Camera-type eye (tissue), 1 donor: ENCODE measurements around the gene STOX1. TPM values are rescaled to one million over a fixed set of nuclear protein-coding genes. Genes with fewer than 3 reads are reported as not detected.

ENCODE experiments used
- total RNA-seq: library from RNA; depleted of rRNA; stranded (reverse); fragments of >200 nt; gene quantifications from one replicate; pipeline ENCODE4 v1.2.3, GENCODE V29; 2014

The STOX1 gene, protein sequence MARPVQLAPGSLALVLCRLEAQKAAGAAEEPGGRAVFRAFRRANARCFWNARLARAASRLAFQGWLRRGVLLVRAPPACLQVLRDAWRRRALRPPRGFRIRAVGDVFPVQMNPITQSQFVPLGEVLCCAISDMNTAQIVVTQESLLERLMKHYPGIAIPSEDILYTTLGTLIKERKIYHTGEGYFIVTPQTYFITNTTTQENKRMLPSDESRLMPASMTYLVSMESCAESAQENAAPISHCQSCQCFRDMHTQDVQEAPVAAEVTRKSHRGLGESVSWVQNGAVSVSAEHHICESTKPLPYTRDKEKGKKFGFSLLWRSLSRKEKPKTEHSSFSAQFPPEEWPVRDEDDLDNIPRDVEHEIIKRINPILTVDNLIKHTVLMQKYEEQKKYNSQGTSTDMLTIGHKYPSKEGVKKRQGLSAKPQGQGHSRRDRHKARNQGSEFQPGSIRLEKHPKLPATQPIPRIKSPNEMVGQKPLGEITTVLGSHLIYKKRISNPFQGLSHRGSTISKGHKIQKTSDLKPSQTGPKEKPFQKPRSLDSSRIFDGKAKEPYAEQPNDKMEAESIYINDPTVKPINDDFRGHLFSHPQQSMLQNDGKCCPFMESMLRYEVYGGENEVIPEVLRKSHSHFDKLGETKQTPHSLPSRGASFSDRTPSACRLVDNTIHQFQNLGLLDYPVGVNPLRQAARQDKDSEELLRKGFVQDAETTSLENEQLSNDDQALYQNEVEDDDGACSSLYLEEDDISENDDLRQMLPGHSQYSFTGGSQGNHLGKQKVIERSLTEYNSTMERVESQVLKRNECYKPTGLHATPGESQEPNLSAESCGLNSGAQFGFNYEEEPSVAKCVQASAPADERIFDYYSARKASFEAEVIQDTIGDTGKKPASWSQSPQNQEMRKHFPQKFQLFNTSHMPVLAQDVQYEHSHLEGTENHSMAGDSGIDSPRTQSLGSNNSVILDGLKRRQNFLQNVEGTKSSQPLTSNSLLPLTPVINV
- 7.4 TPM for total RNA-seq

DNA sequence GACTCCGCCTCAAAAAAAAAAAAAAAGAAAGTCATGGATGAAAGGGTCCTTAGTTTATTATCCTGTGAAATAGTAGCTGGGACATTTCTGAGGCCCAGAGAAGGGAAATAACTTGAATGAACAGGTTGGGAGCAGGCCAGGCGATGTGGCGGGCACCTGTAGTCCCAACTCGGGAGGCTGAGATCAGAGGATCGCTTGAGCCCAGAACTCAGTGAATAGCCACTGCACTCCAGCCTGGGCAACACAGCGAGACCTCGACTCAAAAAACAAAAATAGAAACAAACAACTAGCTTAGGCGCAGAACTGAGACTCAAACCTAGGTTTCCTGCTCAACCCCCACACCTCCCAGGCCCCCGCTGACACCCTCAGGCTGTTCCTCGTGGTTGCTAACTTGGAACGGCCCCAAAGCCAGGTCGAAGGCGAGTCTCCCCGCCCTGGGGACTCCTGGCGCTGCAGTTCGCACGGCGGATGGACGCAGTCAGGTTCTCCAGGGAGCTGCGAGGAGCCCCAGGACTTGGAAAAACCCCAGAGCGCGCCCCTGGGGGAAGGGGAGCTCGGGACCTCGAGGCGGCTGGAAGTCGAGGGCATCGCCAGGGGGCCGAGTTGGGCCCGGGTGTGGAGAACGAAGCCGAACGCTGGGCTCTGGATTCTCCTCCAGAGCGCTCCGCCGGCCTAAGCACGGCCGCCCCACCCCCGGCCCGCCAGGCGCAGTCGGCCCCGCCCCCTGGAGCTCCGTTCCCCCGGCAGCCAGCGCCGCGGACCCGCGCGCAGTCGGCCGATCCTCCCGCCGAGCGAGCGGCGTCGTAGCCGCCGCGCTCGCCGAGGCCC is at the start of gene STOX1:
TSS of gene STOX1 (plus strand) at position 768 of the 828 bp plus-strand sequence. CDS start 93 bp downstream, outside the sequence.

DNA sequence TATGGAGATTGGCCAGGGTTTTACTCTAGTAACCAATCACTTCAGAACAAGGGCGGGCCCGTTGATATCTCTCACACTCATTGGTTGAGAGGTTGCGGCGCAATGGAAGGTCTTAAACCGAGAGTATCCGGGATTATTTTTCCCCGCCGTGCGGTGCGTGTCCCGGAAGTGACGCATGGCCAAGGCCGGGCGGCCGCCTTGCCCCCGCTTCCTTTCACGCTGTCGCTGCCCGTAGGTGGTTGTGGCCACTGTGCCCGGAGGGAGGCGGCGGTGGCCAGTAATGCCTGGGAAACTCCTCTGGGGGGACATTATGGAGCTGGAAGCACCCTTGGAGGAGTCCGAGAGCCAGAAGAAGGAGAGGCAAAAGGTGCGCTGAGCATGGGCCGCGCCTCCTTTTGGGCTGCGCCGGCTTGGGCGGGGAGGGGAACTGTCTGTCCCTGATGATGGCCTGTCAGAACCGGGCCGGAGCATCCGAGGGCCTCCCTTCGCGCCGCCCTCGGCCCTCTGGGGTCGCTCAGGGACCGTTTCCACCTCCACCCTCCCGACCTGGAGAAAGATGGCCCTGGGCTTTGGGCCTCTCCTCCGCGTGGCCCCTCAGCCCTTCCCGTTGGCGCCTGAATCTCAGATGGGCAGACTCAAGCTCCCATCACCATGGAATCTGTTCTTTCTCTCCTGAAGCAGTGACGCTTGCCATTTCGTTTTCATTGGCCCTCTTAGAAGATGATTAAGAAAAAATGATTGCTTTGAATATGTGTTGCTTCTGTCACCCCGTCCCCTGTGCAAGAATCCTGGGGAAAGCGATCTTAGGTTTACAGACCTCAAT is 74.0 kb downstream of the STOX1 start, which contains the start of gene DDX50:
TSS of gene DDX50 (plus strand) at position 211 of the 823 bp plus-strand sequence. CDS start at position 281, 70 bp downstream.

Other genes with a start within 250 kb of the STOX1 start
- 80.8 TPM for gene CCAR1, start 106.3 kb upstream of the STOX1 start, total RNA-seq
- 53.1 TPM for gene DDX50, start 73.8 kb downstream of the STOX1 start, total RNA-seq
- 40.9 TPM for gene DDX21, start 128.6 kb downstream of the STOX1 start, total RNA-seq
- 45.4 TPM for gene KIFBP, start 161.3 kb downstream of the STOX1 start, total RNA-seq